Fibroblast of lung (primary cell): ENCODE results near the gene PDZD7.

ENCODE experiments used
- EZH2 ChIP-seq: IDR thresholded peaks from 2 replicates; pipeline ENCODE4 v1.5.1; 2012; ENCODE audit warnings: low read length, control low read depth, mild to moderate bottlenecking; ENCODE audit errors: missing control alignments
- TF ChIP-seq, protein P1 (sequence below), 2 donors: IDR thresholded peaks in 1 of 2; conservative IDR thresholded peaks in 1 of 2; 1 replicate in 1 of 2; 2 replicates in 1 of 2; pipeline ENCODE4 v1.5.1; 2011 to 2012; ENCODE audit warnings: low read length in 2 of 2, control low read depth in 1 of 2, inconsistent platforms in 1 of 2, low read depth in 1 of 2, mild to moderate bottlenecking in 1 of 2

DNA sequence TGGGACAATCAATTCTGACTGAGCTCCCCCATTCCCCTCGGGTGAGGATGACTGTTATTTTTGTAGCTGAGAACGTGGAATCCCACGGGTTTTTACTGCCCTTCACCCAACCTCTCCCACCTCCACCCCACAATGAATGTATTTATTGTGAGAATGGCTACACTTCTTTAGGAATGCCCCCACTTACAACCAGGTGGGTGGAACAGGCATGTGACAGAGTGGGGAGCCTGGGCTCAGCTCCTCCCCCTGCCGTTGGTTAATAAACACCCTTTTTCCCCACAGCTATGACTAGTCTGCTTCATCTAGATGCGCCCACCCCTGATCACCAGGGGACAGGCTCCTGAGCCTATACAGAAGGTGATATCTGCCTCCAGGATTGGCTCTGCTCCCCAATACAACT lies 45.6 kb downstream of the PDZD7 start:
- TF ChIP-seq, protein P1, sequence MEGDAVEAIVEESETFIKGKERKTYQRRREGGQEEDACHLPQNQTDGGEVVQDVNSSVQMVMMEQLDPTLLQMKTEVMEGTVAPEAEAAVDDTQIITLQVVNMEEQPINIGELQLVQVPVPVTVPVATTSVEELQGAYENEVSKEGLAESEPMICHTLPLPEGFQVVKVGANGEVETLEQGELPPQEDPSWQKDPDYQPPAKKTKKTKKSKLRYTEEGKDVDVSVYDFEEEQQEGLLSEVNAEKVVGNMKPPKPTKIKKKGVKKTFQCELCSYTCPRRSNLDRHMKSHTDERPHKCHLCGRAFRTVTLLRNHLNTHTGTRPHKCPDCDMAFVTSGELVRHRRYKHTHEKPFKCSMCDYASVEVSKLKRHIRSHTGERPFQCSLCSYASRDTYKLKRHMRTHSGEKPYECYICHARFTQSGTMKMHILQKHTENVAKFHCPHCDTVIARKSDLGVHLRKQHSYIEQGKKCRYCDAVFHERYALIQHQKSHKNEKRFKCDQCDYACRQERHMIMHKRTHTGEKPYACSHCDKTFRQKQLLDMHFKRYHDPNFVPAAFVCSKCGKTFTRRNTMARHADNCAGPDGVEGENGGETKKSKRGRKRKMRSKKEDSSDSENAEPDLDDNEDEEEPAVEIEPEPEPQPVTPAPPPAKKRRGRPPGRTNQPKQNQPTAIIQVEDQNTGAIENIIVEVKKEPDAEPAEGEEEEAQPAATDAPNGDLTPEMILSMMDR (conservative IDR thresholded peaks at IDR 0.05 in 1 of 2, IDR thresholded peaks at IDR 0.05 in 1 of 2; ENCODE audit: low read depth in 1 of 2, low read length in 2 of 2) = no peak
- TF ChIP-seq EZH2 = no peak
